Coronary artery (tissue), 2 donors: ENCODE results near the gene GPC2.
A peak's percentile ranks its signal among the peaks of the same experiment; 100 is the strongest.

Experiments
- DNase-seq: peaks from one replicate; pipeline ENCODE4 v3.0.0-alpha.2; 2017; ENCODE audit warnings: low spot score
- H3K27ac ChIP-seq, 2 donors: fragments of 200-600 bp; sonication (generic); one replicate each; pipeline ENCODE4 v1.5.1; 2016 to 2019
- H3K4me3 ChIP-seq: fragments of 200-600 bp; sonication (generic); 2 replicates; pipeline ENCODE4 v1.5.1; 2016; ENCODE audit warnings: mild to moderate bottlenecking, moderate library complexity
- TF ChIP-seq, protein P1 (sequence below): fragments of 200-600 bp; sonication (generic); IDR thresholded peaks from one replicate; pipeline ENCODE4 v1.5.1; 2019; ENCODE audit warnings: antibody characterized with exemption

The GPC2 gene

DNA sequence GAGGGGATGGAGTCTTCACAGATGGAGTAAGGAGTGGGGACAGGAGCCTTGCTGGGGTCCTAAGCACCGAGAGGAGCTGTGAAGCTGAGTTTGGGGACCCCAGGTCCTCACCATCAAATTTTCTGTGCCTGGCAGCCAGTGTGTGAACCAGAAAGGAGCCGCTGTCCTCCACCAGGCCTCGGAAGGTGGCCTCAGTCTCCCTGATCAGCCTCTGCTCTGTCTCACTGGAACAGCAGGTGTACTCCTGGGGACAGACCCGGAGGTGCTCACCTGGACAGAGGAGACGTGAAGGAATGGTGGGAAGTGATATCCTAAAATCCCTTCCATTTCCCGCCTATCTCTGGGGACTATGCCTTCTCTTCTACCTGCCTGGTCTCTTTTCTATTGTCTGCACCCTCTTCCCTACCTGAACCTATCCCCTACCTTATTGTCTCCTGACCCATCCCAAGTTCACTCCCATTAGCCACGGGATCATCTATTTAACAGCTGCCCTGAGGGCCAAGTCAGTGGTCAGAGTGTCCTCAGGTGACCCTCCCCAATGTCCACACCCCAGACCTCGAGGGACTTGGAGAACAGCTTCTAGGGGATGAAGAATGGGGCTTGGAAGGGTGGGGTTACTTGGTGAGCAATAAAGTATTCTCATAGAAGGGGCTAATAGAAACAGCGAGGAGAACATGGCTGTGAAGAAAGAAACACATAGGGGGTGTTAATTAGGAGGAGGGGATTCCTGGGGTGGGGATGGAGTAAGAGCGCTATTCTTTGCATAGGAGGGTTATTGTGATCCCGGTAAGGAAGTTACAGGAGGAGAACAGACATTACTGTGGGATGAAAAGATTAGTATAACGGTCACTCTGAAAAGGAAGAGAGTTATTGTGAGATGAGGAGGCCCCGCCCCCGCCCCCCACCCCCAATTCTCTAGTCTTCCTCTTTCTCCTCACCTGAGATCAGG lies 811 bp downstream of the GPC2 start:
- TF ChIP-seq, protein P1, sequence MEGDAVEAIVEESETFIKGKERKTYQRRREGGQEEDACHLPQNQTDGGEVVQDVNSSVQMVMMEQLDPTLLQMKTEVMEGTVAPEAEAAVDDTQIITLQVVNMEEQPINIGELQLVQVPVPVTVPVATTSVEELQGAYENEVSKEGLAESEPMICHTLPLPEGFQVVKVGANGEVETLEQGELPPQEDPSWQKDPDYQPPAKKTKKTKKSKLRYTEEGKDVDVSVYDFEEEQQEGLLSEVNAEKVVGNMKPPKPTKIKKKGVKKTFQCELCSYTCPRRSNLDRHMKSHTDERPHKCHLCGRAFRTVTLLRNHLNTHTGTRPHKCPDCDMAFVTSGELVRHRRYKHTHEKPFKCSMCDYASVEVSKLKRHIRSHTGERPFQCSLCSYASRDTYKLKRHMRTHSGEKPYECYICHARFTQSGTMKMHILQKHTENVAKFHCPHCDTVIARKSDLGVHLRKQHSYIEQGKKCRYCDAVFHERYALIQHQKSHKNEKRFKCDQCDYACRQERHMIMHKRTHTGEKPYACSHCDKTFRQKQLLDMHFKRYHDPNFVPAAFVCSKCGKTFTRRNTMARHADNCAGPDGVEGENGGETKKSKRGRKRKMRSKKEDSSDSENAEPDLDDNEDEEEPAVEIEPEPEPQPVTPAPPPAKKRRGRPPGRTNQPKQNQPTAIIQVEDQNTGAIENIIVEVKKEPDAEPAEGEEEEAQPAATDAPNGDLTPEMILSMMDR, result no peak
- H3K4me3 ChIP-seq, result peak overlapping the region; percentile 64
- peak overlapping the region in 1 of 2 donors; percentile 10 for H3K27ac ChIP-seq
- DNase-seq, result no peak

DNA sequence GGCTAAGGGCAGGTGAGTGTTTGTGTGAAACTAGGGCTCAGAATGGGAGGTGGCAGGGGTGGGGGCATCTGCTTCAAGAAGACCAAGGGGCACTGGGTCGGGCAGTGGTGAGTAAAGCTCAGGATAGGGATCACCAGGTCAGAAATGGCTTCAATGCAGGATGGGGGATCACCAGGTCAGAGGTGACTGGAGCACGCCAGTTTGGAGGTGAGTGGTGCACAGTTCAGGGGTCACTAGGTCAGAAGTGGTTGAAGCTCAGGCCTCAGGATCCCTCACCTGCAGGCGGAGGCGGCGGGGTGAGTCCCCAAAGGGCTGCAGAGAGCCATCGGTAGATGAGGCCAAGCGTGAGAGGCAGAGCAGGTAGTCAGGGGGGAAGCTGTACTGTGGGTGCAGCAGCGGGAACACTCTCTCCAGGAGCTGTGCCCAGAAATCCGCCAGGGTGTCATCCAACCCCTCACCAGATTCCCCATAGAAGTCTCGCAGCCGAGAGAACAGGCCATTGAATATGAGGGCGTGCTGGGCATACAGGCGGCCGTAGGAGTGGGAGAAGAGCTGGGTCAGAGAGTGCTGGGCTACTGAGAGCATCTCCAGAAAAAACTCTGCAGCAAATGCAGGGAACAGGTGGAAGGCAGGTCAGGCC lies 1.8 kb downstream of the GPC2 start:
- TF ChIP-seq, protein P1, result no peak
- H3K4me3 ChIP-seq, result no peak overlapping the region
- no peak for DNase-seq

DNA sequence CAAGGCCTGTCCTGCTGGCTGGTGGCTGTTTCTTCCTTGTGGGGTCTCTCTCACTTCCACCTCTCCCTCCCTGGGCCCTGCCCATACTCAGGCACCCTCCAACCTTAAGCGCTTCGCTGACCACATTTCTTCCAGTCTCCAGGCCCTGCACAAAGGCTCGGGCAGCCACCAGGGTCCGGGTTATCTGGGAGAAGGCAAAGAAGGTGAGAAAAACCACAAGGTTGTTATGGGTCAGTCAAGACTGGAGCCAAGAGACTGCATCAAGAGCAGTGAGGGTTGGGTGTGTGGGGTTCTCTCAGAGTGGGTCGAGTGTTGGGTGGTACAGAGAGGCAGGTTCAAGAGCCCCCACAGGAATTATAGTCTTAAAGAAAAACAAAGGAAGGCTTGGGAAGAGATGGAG lies 2.6 kb downstream of the GPC2 start:
- TF ChIP-seq, protein P1, result no peak
- no peak overlapping the region for H3K27ac ChIP-seq
- H3K4me3 ChIP-seq, result no peak overlapping the region
- DNase-seq, result no peak

More for the DNA sequence above, 1.8 kb downstream of the GPC2 start:
- H3K27ac ChIP-seq, result no peak overlapping the region

DNA sequence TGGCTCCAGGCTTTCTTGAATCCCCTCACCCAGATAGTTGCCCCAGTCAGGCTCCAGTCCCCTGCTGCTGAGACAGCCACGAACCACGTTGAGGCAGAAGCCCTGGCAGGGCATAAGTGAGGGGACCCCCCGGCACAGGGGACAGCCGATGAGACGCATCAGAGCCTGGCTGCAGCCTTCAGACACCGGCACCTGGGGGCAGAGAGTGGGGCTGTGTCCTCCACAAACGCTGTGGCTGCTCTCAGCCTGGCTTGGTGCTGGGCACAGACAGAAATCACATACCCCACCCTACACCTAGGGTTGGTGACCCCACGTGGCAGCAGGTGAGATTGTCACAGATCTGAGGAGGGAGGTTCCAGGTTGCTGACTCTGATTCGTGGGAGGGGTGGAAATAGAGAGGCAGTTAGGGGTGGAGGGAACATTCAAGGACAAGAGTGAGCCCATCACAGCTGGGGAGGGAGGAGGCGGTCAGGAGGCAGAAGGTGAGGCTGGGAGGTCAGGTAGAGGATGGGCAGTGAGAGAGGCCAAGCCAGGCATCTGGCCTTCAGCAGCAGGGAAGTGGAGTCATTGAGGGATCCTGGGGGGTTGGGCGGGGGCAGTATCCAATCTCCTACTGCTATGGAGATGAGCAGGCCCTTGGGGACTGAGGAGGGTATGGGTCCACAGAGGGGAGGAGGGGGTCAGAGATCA lies 3.2 kb downstream of the GPC2 start:
- Histone ChIP-seq H3K4me3 (no peak overlapping the region), H3K27ac (no peak overlapping the region)
- DNase-seq, result no peak
- TF ChIP-seq, protein P1, result no peak

DNA sequence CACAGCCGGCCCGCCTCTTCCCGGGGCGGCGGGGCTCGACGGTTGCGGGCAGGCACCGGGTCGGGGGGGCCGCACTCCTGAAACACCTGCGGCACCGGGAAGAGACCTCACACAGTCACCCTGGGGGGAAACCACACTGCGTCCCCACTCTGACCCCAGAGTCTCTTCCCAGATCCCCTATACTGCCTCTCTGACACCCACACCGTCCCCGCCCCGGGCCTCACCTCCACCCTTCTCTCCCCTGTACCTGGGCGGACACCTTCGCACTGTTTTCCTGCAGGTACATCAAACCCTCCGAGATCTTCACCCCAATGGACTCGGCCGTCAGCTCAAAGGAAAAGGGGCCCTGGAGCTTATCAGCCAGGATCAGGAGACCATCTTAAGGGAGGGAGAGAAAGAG lies 5.3 kb downstream of the GPC2 start:
- DNase-seq, result no peak
- Histone ChIP-seq H3K4me3 (peak overlapping the region; percentile 72), H3K27ac (no peak overlapping the region)
- TF ChIP-seq, protein P1, result no peak

DNA sequence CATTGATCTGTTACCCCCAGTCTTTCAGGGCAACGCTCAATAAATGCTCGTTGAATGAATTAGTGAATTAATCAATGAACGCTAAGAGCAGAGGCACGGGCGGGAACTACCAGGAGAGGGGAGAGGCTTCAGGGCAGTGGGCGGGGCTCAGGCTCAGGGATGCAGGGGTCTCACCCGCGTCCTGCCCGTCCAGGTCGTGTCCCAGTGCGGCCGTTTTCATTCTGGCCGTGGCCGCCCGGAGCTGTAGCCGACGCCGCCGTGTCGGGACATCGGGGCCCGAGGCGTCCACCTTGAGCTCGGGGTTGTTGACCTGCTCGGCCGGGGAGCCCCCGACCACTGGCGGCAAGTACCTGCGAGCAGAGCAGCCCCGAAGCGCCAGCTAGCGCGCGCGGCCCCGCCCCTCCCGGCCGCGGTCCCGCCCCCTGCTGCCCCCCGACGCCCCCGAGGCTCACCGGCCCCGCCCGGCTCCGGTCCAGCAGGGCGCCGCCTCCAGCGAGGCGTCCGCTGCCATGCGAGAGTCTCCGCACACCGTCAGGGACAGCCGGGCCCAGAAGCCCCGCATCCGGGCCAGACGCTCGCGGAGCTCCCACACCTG lies 6.0 kb downstream of the GPC2 start:
- no peak for DNase-seq
- TF ChIP-seq, protein P1, result no peak
- H3K4me3 ChIP-seq, result peak overlapping the region; percentile 72
- no peak overlapping the region for H3K27ac ChIP-seq
